HEK293 (cell line): ENCODE measurements around the gene LFNG.

Experiments
- CTCF ChIA-PET: fragments of 350-600 bp; formaldehyde crosslinking; extraction: SDS; loops from one replicate; lab custom pipeline; 2021; ENCODE audit warnings: antibody characterized with exemption; lab: Yijun Ruan, JAX
- POLR2A ChIA-PET: fragments of 300-600 bp; formaldehyde crosslinking; extraction: SDS; loops from one replicate; lab custom pipeline; 2020; ENCODE audit warnings: antibody characterized with exemption, inconsistent platforms; lab: Yijun Ruan, JAX
- H3K27ac ChIP-seq: fragments of 200-500 bp; sonication (Bioruptor generic); 2 replicates; pipeline ENCODE4 v1.5.1; 2014; ENCODE audit warnings: low read depth, low read length, control low read depth, inconsistent platforms; ENCODE audit errors: extremely low read depth
- H3K36me3 ChIP-seq, 2 experiments: fragments of 200-500 bp in 1 of 2; sonication (Bioruptor generic) in 1 of 2; 1 replicate in 1 of 2; 2 replicates in 1 of 2; pipeline ENCODE4 v1.5.1; 2014 to 2017; ENCODE audit warnings: inconsistent platforms in 2 of 2, low read length in 2 of 2; ENCODE audit not compliant: control insufficient read depth in 2 of 2, insufficient read depth in 1 of 2
- H3K4me1 ChIP-seq: fragments of 200-500 bp; sonication (Bioruptor generic); 2 replicates; pipeline ENCODE4 v1.5.1; 2014; ENCODE audit warnings: mild to moderate bottlenecking, low read length, inconsistent platforms; ENCODE audit not compliant: control insufficient read depth, insufficient read depth
- H3K4me3 ChIP-seq: 2 replicates; pipeline ENCODE4 v1.5.1; 2011; ENCODE audit warnings: low read depth, mild to moderate bottlenecking, control low read depth, low read length, moderate library complexity
- H3K9me3 ChIP-seq: fragments of 200-500 bp; sonication (Bioruptor generic); 2 replicates; pipeline ENCODE4 v1.5.1; 2014; ENCODE audit warnings: low read depth, low read length, inconsistent platforms; ENCODE audit not compliant: control insufficient read depth, insufficient read depth
- AEBP2 ChIP-seq: fragments of 450-650 bp; formaldehyde crosslinking; IDR thresholded peaks from 2 replicates; pipeline ENCODE4 v1.5.1; 2016; ENCODE audit warnings: missing biosample characterization, missing genetic modification characterization, borderline replicate concordance
- BCL11B ChIP-seq: fragments of 450-650 bp; formaldehyde crosslinking; IDR thresholded peaks from 2 replicates; pipeline ENCODE4 v1.5.1; 2016; ENCODE audit warnings: low read depth, missing biosample characterization, missing genetic modification characterization
- MZF1 ChIP-seq: fragments of 450-650 bp; formaldehyde crosslinking; IDR thresholded peaks from 2 replicates; pipeline ENCODE4 v1.5.1; 2017; ENCODE audit warnings: missing biosample characterization, missing genetic modification characterization, borderline replicate concordance
- SP2 ChIP-seq: fragments of 450-650 bp; formaldehyde crosslinking; IDR thresholded peaks from 2 replicates; pipeline ENCODE4 v1.5.1; 2016; ENCODE audit warnings: missing biosample characterization, missing genetic modification characterization
- TSHZ1 ChIP-seq: fragments of 450-650 bp; formaldehyde crosslinking; IDR thresholded peaks from 2 replicates; pipeline ENCODE4 v1.5.1; 2016; ENCODE audit warnings: missing biosample characterization, missing genetic modification characterization, borderline replicate concordance
- ZEB2 ChIP-seq: fragments of 450-650 bp; formaldehyde crosslinking; IDR thresholded peaks from 2 replicates; pipeline ENCODE4 v1.5.1; 2016; ENCODE audit warnings: missing biosample characterization, missing genetic modification characterization
- ZFHX2 ChIP-seq: fragments of 450-650 bp; formaldehyde crosslinking; conservative IDR thresholded peaks from 2 replicates; pipeline ENCODE4 v1.5.1; 2016; ENCODE audit warnings: missing biosample characterization, missing genetic modification characterization
- ZFP3 ChIP-seq: fragments of 450-650 bp; formaldehyde crosslinking; IDR thresholded peaks from 2 replicates; pipeline ENCODE4 v1.5.1; 2016; ENCODE audit warnings: low read depth, missing biosample characterization, missing genetic modification characterization
- ZIC2 ChIP-seq: fragments of 450-650 bp; formaldehyde crosslinking; IDR thresholded peaks from 2 replicates; pipeline ENCODE4 v1.5.1; 2016; ENCODE audit warnings: missing biosample characterization, missing genetic modification characterization
- ZNF121 ChIP-seq: fragments of 450-650 bp; formaldehyde crosslinking; IDR thresholded peaks from 2 replicates; pipeline ENCODE4 v1.5.1; 2016; ENCODE audit warnings: missing biosample characterization, missing genetic modification characterization
- ZNF18 ChIP-seq: fragments of 450-650 bp; formaldehyde crosslinking; IDR thresholded peaks from 2 replicates; pipeline ENCODE4 v1.5.1; 2016; ENCODE audit warnings: missing biosample characterization, missing genetic modification characterization
- ZNF280D ChIP-seq: fragments of 450-650 bp; formaldehyde crosslinking; IDR thresholded peaks from 2 replicates; pipeline ENCODE4 v1.5.1; 2016; ENCODE audit warnings: missing biosample characterization, missing genetic modification characterization
- ZNF362 ChIP-seq: fragments of 450-650 bp; formaldehyde crosslinking; IDR thresholded peaks from 2 replicates; pipeline ENCODE4 v1.5.1; 2016; ENCODE audit warnings: missing biosample characterization, missing genetic modification characterization
- ZNF423 ChIP-seq: fragments of 450-650 bp; formaldehyde crosslinking; IDR thresholded peaks from 2 replicates; pipeline ENCODE4 v1.5.1; 2016; ENCODE audit warnings: missing biosample characterization, missing genetic modification characterization
- ZNF514 ChIP-seq: fragments of 450-650 bp; formaldehyde crosslinking; IDR thresholded peaks from 2 replicates; pipeline ENCODE4 v1.5.1; 2016; ENCODE audit warnings: missing biosample characterization, missing genetic modification characterization
- ZNF654 ChIP-seq: fragments of 450-650 bp; formaldehyde crosslinking; IDR thresholded peaks from 2 replicates; pipeline ENCODE4 v1.5.1; 2016; ENCODE audit warnings: low read depth, missing biosample characterization, missing genetic modification characterization
- ZNF664 ChIP-seq: fragments of 450-650 bp; formaldehyde crosslinking; IDR thresholded peaks from 2 replicates; pipeline ENCODE4 v1.5.1; 2016; ENCODE audit warnings: missing biosample characterization, missing genetic modification characterization
- ZNF791 ChIP-seq: fragments of 450-650 bp; formaldehyde crosslinking; IDR thresholded peaks from 2 replicates; pipeline ENCODE4 v1.5.1; 2016; ENCODE audit warnings: missing biosample characterization, missing genetic modification characterization

LFNG gene

GRCh38 chr7:2497065-2497464, 22.5 kb upstream of the LFNG start:
- no peaks in the 10 kb centered on the region for H3K36me3 ChIP-seq
- CTCF ChIA-PET, result interaction anchor here (0.6 kb wide), 1 partner anchor 114 kb away, joined by 3 read pairs; no protein-coding TSS in a partner anchor
- no peak overlapping the region for H3K27ac ChIP-seq
- no peaks in the 10 kb centered on the region for H3K9me3 ChIP-seq
- no peak overlapping the region for H3K4me3 ChIP-seq
- TF ChIP-seq ZFP3 (tag by site-specific recombination) (peak; percentile 86), ZNF423 (tag by site-specific recombination) (no peak)
- no peaks in the 10 kb centered on the region for H3K4me1 ChIP-seq
- POLR2A ChIA-PET, result no interaction called here

GRCh38 chr7:2497500-2498336, 21.9 kb upstream of the LFNG start:
- H3K9me3 ChIP-seq, result no peaks in the 10 kb centered on the region
- no peak overlapping the region for H3K27ac ChIP-seq
- no peaks in the 10 kb centered on the region for H3K36me3 ChIP-seq
- CTCF ChIA-PET, result interaction anchor here (0.6 to 0.7 kb wide), 3 partner anchors 56 to 338 kb away, joined by 3 to 4 read pairs (median 3); no protein-coding TSS in a partner anchor
- POLR2A ChIA-PET, result no interaction called here
- no peak overlapping the region for H3K4me3 ChIP-seq
- no peak for TF ChIP-seq MZF1 (tag by site-specific recombination)
- TF ChIP-seq ZNF121 (tag by site-specific recombination), result no peak
- TF ChIP-seq ZNF664 (tag by site-specific recombination), result no peak
- no peak for TF ChIP-seq ZNF280D (tag by site-specific recombination)
- TF ChIP-seq ZFHX2 (tag by site-specific recombination), result peak; percentile 15; the same call in 1 of the 2 replicates
- TF ChIP-seq ZNF514 (tag by site-specific recombination), result no peak
- H3K4me1 ChIP-seq, result no peaks in the 10 kb centered on the region

- Histone ChIP-seq H3K9me3 (no peaks in the 10 kb centered on the region), H3K27ac (no peak overlapping the region), H3K4me1 (no peaks in the 10 kb centered on the region), H3K4me3 (no peak overlapping the region), H3K36me3 (no peaks in the 10 kb centered on the region)
- ChIA-PET POLR2A (interaction anchor here (0.5 kb wide), 1 partner anchor 57 kb away, joined by 6 read pairs; the partner anchor contains the start of gene BRAT1), CTCF (interaction anchor here (0.5 to 0.7 kb wide), 4 partner anchors 9 to 76 kb away, joined by 3 to 4 read pairs (median 4); no protein-coding TSS in a partner anchor)
- TF ChIP-seq BCL11B (tag by site-specific recombination), result no peak
- TF ChIP-seq ZNF791 (tag by site-specific recombination), result no peak
- no peak for TF ChIP-seq MZF1 (tag by site-specific recombination)
- TF ChIP-seq ZEB2 (tag by site-specific recombination), result no peak
- TF ChIP-seq TSHZ1 (tag by site-specific recombination), result no peak
- TF ChIP-seq ZNF514 (tag by site-specific recombination), result no peak
- no peak for TF ChIP-seq AEBP2 (tag by site-specific recombination)
- no peak for TF ChIP-seq SP2 (tag by site-specific recombination)
- no peak for TF ChIP-seq ZNF362 (tag by site-specific recombination)
- no peak for TF ChIP-seq ZNF654
- TF ChIP-seq ZNF18, result no peak
- no peak for TF ChIP-seq ZIC2 (tag by site-specific recombination)
Observed at GRCh38 chr7:2498708-2499107, 20.9 kb upstream of the LFNG start.
